ENCODE data around the gene LCE5A.
"Not testable (repeated sequence)": the region's sequence is repeated elsewhere in the genome, so short reads cannot be mapped to it uniquely, and the experiment has no call there.

The LCE5A gene

DNA sequence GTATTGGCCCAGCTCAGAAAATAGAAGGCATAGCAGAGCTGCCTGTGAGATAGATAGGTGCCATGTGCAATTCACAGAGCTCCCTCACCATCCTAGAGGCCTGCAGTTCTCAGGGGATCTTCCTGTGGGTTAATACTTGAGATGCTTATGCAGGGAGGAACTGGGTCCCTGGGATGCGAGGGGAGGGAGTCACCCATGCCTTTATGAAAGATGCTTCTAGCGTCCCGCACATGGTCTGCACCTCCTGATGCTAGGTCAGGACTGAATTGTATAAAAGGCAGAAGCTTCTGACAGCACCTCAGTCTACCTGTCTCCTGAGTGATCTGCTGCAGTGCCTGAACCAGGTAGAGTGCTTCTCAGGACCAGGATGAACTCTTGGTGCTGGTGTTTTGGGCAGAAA is at the start of gene LCE5A:
Gene LCE5A, plus strand, starts transcription at position 301 of the 400 bp plus-strand sequence. CDS start 732 bp downstream, outside the sequence.
- no peaks in the 10 kb centered on the region for H3K4me1 ChIP-seq (ENCODE audit: insufficient read depth, low read length)
- no peaks in the 10 kb centered on the region; the same call in 1 of the 2 replicates for H3K9me3 ChIP-seq (ENCODE audit: control insufficient read depth, insufficient read depth, low read length)
- H3K36me3 ChIP-seq (ENCODE audit: insufficient read depth, low read length): no peaks in the 10 kb centered on the region
- H3K9ac ChIP-seq (ENCODE audit: low read depth, low read length): no peak within 1 kb of the TSS

DNA sequence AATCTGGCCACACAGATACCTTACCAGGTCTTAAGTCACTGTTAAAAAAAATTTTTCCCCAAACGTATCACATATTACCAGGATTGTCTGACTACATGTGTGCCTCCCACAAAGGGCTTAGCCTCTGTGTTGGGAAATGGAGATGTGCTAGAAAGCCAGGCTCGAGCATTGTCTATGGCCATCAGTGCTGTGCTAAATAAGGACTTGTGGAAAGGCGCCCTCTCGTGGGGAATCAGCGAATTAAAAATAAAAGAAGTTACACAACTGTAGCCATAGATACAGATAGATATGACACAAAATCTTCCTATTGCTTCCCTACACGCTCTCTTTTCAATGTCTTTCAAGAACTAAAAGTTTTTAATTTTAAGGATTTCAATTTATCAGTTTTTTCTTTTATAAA is 49.1 kb upstream of the LCE5A start:
- no peaks in the 10 kb centered on the region for H3K4me1 ChIP-seq (ENCODE audit: insufficient read depth, low read length)
- H3K36me3 ChIP-seq (ENCODE audit: insufficient read depth, low read length): no peaks in the 10 kb centered on the region
- H3K9ac ChIP-seq (ENCODE audit: low read depth, low read length): no peak overlapping the region
- no peaks in the 10 kb centered on the region for H3K9me3 ChIP-seq (ENCODE audit: control insufficient read depth, insufficient read depth, low read length)

DNA sequence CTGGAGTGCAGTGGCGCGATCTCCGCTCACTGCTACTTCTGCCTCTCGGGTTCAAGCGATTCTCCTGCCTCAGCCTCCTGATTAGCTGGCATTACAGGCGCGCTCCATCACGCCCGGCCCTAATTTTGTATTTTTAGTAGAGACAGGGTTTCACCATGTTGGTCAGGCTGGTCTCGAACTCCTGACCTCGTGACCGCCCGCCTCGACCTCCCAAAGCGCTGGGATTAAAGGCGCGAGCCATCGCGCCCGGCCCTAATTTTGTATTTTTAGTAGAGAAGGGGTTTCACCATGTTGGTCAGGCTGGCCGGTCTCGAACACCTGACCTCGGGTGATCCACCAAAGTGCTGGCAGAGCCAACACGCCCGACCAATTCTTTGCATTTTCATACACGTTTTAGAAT is 48.0 kb upstream of the LCE5A start:
- Histone ChIP-seq H3K9ac (ENCODE audit: low read depth, low read length) (no peak overlapping the region), H3K9me3 (ENCODE audit: control insufficient read depth, insufficient read depth, low read length) (no peaks in the 10 kb centered on the region), H3K4me1 (ENCODE audit: insufficient read depth, low read length) (no peaks in the 10 kb centered on the region), H3K36me3 (ENCODE audit: insufficient read depth, low read length) (no peaks in the 10 kb centered on the region)

DNA sequence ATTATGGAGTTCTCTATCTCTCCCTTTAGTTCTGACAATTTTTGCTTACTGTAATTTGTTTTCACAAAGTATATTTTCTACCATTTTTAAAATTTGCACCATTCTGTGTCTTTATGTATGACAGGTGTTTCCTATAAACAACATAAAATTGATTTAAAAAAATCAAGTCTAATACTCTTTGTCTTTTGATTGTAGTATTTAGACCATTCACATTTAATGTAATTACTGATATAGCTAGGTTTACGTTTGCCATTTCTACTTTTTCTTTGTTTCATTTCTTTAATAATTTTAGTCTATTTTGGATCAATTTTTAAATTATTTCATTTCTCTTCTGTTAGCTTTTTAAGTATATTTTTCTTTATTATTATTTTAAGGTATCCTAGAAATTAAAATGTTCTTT is 44.4 kb upstream of the LCE5A start:
- Histone ChIP-seq H3K36me3 (ENCODE audit: insufficient read depth, low read length) (no peaks in the 10 kb centered on the region), H3K4me1 (ENCODE audit: insufficient read depth, low read length) (no peaks in the 10 kb centered on the region)

DNA sequence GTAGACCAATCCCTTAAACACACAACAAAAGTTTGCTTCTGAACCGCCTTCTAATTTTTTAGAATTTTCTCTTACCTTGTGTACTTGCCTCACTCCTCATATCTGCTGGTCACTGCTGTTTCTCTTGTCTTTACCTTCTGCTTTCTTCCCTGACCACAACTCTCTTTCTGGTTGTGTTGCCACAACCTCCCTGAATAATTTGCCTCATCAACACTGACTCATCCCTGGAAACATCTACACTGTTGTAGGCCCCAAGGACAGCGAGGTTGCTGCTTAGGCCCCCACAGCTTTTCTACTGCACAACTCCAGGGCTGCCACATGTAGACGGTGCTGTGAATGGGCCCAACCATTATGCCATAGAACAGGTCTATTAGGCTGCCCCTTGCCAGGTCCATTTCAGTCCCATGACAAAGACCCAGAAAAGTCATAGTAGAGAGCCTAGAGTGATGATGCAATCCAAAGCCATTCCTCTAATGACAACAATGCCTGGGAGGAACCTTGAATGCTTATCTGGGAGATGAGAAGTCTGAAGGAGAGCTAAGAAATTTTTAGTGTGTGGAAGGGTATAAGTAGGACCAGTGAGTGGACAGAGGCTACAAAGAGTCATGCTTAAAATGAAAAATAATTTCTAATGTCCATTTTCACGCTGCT is 36.6 kb upstream of the LCE5A start:
- Histone ChIP-seq H3K36me3 (ENCODE audit: insufficient read depth, low read length) (no peaks in the 10 kb centered on the region), H3K9me3 (ENCODE audit: control insufficient read depth, insufficient read depth, low read length) (peaks cover 3% of the 10 kb centered on the region; the same call in 1 of the 2 replicates), H3K9ac (ENCODE audit: low read depth, low read length) (no peak overlapping the region), H3K4me1 (ENCODE audit: insufficient read depth, low read length) (no peaks in the 10 kb centered on the region)

More for the DNA sequence above, 44.4 kb upstream of the LCE5A start:
- Histone ChIP-seq H3K9me3 (ENCODE audit: control insufficient read depth, insufficient read depth, low read length) (no peaks in the 10 kb centered on the region), H3K9ac (ENCODE audit: low read depth, low read length) (no peak overlapping the region)

DNA sequence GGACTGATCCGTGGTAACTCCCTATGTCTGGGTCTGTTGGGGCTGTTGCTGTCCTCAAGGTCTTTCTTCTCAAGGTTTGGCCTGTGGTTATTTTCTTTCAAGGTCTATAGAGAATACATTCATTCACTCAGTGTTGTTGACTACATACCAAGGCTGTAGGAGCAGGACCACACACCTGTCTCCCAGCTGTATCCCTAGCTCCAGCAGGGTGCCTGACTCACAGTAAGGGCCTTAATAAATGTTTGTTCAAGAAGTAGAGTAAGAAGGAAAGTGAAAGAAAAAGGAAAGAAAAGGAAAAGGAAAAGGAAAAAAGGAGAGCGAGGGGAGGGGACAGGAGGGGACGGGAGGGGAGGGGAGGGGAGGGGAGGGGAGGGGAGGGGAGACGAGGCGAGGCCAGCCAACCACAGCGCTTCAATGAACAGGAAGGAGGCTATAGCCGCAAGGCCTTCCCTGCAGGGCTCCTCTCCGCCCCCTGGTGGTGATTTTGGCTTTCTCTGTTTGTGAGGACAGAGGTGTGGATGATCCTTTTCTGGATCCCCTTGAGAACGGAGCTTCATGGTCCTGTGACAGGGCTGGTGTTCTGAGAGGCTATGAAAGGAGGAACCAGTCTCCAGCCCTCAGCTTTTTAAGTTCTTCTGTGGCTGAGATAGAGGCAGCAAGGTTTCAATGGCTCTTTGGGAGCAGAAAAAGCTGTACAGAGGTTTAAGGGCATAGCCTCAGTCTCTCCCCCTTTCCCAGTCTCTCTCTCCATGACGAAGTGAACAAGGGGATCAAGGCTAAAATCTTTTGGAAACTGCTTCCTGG is 30.6 kb upstream of the LCE5A start:
- Histone ChIP-seq H3K4me1 (ENCODE audit: insufficient read depth, low read length) (no peaks in the 10 kb centered on the region), H3K9me3 (ENCODE audit: control insufficient read depth, insufficient read depth, low read length) (no peaks in the 10 kb centered on the region), H3K9ac (ENCODE audit: low read depth, low read length) (no peak overlapping the region), H3K36me3 (ENCODE audit: insufficient read depth, low read length) (no peaks in the 10 kb centered on the region)

GRCh38 chr1:152481869-152482664 is 28.5 kb upstream of the LCE5A start:
- Histone ChIP-seq H3K36me3 (ENCODE audit: insufficient read depth, low read length) (no peaks in the 10 kb centered on the region), H3K9ac (ENCODE audit: low read depth, low read length) (no peak overlapping the region), H3K4me1 (ENCODE audit: insufficient read depth, low read length) (no peaks in the 10 kb centered on the region), H3K9me3 (ENCODE audit: control insufficient read depth, insufficient read depth, low read length) (no peaks in the 10 kb centered on the region)

- Histone ChIP-seq H3K4me1 (ENCODE audit: insufficient read depth, low read length) (no peaks in the 10 kb centered on the region), H3K9me3 (ENCODE audit: control insufficient read depth, insufficient read depth, low read length) (no peaks in the 10 kb centered on the region; the same call in 1 of the 2 replicates), H3K9ac (ENCODE audit: low read depth, low read length) (no peak overlapping the region), H3K36me3 (ENCODE audit: insufficient read depth, low read length) (no peaks in the 10 kb centered on the region)
Observed at GRCh38 chr1:152486400-152487006, 24.1 kb upstream of the LCE5A start.

GRCh38 chr1:152487871-152488270 is 22.7 kb upstream of the LCE5A start:
- no peaks in the 10 kb centered on the region; the same call in 1 of the 2 replicates for H3K9me3 ChIP-seq (ENCODE audit: control insufficient read depth, insufficient read depth, low read length)
- no peaks in the 10 kb centered on the region for H3K4me1 ChIP-seq (ENCODE audit: insufficient read depth, low read length)
- H3K36me3 ChIP-seq (ENCODE audit: insufficient read depth, low read length): no peaks in the 10 kb centered on the region
- no peak overlapping the region for H3K9ac ChIP-seq (ENCODE audit: low read depth, low read length)

GRCh38 chr1:152491537-152491936 is 19.1 kb upstream of the LCE5A start:
- not testable (repeated sequence) for H3K9me3 ChIP-seq (ENCODE audit: control insufficient read depth, insufficient read depth, low read length); H3K9ac ChIP-seq (ENCODE audit: low read depth, low read length); H3K36me3 ChIP-seq (ENCODE audit: insufficient read depth, low read length); H3K4me1 ChIP-seq (ENCODE audit: insufficient read depth, low read length)

DNA sequence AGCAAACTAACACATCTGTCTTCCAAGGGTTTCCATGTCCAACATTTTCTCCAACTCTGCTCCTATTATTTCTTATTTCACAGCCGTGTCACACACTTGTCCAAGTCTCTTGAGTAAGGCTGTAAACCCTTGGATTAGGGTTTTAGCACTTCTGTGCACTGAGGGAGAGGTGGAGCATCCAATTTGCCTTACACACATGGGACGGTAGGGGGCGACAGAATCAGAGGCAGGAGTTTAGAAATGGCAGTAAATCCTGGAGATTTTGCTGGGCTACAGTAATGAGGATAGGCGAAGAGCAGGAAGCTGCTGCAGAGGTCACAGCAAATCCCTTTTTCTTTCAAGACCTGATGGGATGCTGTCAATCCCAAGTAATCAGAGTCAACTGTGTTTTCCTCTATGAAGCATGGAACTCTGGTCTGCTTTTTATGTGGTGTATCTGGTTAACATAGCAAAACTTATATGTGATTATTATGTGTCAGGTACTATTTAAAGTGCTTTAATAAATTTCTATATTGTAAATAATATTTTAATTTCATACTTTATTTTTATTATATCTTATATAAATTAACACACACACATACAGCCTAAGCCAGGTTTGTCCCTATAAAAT is 15.4 kb upstream of the LCE5A start:
- Histone ChIP-seq H3K9ac (ENCODE audit: low read depth, low read length) (no peak overlapping the region), H3K9me3 (ENCODE audit: control insufficient read depth, insufficient read depth, low read length) (no peaks in the 10 kb centered on the region), H3K36me3 (ENCODE audit: insufficient read depth, low read length) (no peaks in the 10 kb centered on the region), H3K4me1 (ENCODE audit: insufficient read depth, low read length) (no peaks in the 10 kb centered on the region)

- H3K9me3 ChIP-seq (ENCODE audit: control insufficient read depth, insufficient read depth, low read length): no peaks in the 10 kb centered on the region
Observed at GRCh38 chr1:152497273-152497672, 13.3 kb upstream of the LCE5A start.

GRCh38 chr1:152501704-152502103 is 8.9 kb upstream of the LCE5A start:
- no peaks in the 10 kb centered on the region for H3K4me1 ChIP-seq (ENCODE audit: insufficient read depth, low read length)
- H3K9me3 ChIP-seq (ENCODE audit: control insufficient read depth, insufficient read depth, low read length): no peaks in the 10 kb centered on the region
- no peak overlapping the region for H3K9ac ChIP-seq (ENCODE audit: low read depth, low read length)
- no peaks in the 10 kb centered on the region for H3K36me3 ChIP-seq (ENCODE audit: insufficient read depth, low read length)

More at GRCh38 chr1:152497273-152497672, 13.3 kb upstream of the LCE5A start:
- Histone ChIP-seq H3K4me1 (ENCODE audit: insufficient read depth, low read length) (no peaks in the 10 kb centered on the region), H3K9ac (ENCODE audit: low read depth, low read length) (no peak overlapping the region), H3K36me3 (ENCODE audit: insufficient read depth, low read length) (no peaks in the 10 kb centered on the region)

All from ES-I3 (cell line).